ENCODE measurements around the gene NFXL1. TPM values are rescaled to one million over a fixed set of nuclear protein-coding genes. Genes with fewer than 3 reads are reported as not detected.

NFXL1 gene
- total RNA-seq, 1 donor = 7.1 TPM

DNA sequence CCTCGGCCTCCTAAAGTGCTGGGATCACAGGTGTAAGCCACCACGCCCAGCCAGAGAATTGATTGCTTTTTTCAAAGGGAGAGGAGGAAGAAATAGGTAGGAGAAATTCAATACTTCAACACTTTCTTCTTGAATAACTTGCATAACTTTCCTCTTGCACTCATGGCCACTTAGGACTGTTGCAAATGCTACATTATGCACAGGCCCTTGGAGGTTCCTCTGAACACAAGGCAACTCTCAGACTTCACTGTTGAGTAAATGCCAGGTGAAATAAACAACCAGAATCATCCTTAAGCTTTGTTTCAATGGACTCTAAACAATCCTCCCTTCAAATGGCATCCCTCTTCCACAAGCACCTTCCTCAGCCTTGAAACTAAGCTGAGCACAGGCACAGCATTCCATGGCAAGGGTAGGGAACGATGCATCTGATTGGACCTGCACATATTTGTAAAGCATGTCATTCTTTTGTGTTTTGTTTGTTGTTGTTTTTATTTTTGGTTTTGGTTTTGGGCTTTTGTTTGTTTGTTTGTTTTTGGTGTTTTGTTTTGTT, 104.7 kb downstream of the NFXL1 start:
- H3K4me3 ChIP-seq (ENCODE audit: low read depth, low read length) = no peak overlapping the region
- TF ChIP-seq CTCF (IDR thresholded peaks at IDR 0.05; ENCODE audit: insufficient read depth, low read length) = no peak
- no peak for DNase-seq (ENCODE audit: low read depth)

- no peak for TF ChIP-seq CTCF (IDR thresholded peaks at IDR 0.05; ENCODE audit: insufficient read depth, low read length)
- DNase-seq (ENCODE audit: low read depth) = no peak
- H3K4me3 ChIP-seq (ENCODE audit: low read depth, low read length) = no peak overlapping the region
Observed at GRCh38 chr4:47804598-47804997, 109.8 kb downstream of the NFXL1 start.

DNA sequence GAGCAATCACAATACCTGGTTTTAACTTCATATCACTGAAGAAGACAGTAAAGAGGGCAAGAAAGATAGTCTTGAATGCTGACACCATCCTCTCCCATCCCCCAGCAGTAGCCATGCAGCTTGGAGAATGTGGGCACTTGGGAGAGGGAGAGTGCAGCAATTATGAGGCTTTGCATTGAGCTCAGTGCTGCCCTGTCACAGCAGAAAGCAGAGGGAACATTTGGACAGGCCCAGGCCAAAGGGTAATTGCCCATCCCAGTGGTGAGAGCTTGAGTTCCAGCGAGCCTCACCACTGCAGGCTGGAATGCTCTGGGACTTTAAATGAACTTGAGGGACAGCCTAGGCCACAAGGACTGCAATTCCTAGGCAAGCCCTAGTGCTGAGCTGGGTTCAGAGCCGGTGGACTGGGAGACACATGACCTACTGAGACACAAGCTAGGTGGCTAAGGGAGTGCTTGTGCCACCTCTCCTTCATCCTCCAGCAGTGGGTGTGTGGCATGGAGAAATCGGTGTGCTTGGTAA, 112.8 kb downstream of the NFXL1 start:
- no peak for DNase-seq (ENCODE audit: low read depth)
- H3K4me3 ChIP-seq (ENCODE audit: low read depth, low read length) = no peak overlapping the region
- TF ChIP-seq CTCF (IDR thresholded peaks at IDR 0.05; ENCODE audit: insufficient read depth, low read length) = no peak

GRCh38 chr4:47798165-47798564, 116.2 kb downstream of the NFXL1 start:
- H3K4me3 ChIP-seq (ENCODE audit: low read depth, low read length) = no peak overlapping the region
- DNase-seq (ENCODE audit: low read depth) = no peak

More at GRCh38 chr4:47798165-47798564, 116.2 kb downstream of the NFXL1 start:
- no peak for TF ChIP-seq CTCF (IDR thresholded peaks at IDR 0.05; ENCODE audit: insufficient read depth, low read length)

Other genes starting within 250 kb of the NFXL1 start
- gene CORIN, start 76.5 kb downstream of the NFXL1 start, total RNA-seq (ENCODE audit: low replicate concordance) = under 0.01 and 0.49 TPM in 2 replicates
- gene CNGA1, start 102.1 kb upstream of the NFXL1 start, total RNA-seq (ENCODE audit: low replicate concordance) = 0.18 TPM in 1 of 2 replicates, not detected in the other
- 0.08 and 0.90 TPM in 2 replicates for gene NIPAL1, start 102.2 kb upstream of the NFXL1 start, total RNA-seq (ENCODE audit: low replicate concordance)
- 0.25 and 0.90 TPM in 2 replicates for gene TXK, start 219.7 kb upstream of the NFXL1 start, total RNA-seq (ENCODE audit: low replicate concordance)